DMS 273 (cell line): ENCODE data around the gene DPEP2.
"Not testable (repeated sequence)": the region's sequence is repeated elsewhere in the genome, so short reads cannot be mapped to it uniquely, and the experiment has no call there.

Experiments used
- DNase-seq: peaks from one replicate; lab custom pipeline; 2025; ENCODE audit not compliant: unreplicated experiment; lab: John Stamatoyannopoulos, UW

The DPEP2 gene

DNA sequence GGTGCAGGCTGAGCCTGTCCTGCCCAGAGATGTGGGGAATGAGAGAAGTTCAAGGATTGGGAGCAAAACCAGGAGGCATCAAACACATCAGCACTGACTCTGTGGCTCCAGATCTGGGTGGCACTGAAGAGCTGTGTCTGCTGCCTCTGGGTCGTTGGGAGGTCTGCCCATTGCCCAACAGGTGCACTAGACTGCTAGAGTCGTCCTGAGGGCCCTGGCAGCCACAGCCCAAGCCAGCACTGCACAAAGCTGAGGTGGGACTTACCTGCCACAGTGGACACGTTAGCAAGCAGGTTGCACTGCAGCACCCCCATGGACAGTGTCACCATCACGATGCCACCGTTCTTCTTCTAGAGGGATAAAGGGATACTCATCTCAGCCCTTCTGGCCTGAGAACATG, 22.3 kb downstream of the DPEP2 start:
- DNase-seq: no peak

DNA sequence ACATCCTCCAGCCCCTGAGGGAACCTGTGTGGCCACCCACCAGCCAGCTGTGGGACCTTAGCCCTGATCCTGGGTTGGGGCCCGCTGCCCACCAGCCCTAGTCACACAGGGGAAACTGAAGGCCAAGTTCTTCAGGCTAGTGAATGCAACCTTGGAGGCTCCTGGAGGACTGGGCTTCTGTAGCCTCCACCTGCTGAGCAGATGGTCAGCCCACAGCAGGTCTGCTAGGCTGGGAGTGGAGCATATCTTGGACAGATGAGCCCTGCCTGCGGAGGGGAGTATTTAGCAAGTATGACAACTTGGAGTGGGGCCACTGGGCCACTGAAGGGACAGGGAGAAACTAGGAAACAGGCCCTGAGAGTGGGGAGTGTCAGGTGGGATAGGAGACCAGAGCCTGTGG, 23.1 kb downstream of the DPEP2 start:
- peak; percentile 46 for DNase-seq

DNA sequence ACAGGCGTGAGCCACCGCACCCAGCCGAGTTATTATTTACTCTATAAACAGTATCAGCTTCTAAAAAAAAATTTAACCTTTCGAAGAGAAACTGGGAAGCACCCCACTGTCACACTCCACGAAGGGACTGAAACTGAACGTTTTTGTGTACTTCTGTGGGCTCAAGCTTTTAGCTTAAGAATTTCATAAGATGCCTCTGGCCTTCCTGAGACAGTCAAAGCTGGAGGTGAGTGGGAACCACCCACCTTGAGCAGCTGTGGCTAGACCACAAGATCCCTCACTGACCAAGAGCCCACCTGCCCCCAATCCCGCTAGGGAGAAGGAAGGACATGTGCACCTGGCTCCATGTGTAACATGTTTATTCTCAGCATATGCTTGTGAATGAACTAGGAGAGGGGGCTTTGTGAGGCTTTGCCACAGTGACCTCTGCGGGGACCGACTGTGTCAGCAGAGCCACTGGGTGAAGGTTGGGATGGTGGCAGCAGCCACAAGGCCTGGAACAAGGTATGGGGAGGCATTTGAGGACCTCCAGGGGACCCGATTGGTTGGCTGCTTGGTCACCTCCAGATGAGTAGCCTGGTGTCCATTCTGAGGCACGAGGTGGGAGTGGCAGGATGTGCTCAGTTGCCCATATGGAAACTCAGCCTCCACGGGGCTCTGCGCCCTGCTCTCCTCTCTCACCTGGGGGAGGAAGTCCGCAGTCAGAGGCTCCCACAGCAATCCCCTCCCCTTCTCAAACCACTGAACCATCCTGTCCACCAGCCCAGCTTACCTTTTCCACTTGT, 23.8 kb downstream of the DPEP2 start:
- DNase-seq: no peak

DNA sequence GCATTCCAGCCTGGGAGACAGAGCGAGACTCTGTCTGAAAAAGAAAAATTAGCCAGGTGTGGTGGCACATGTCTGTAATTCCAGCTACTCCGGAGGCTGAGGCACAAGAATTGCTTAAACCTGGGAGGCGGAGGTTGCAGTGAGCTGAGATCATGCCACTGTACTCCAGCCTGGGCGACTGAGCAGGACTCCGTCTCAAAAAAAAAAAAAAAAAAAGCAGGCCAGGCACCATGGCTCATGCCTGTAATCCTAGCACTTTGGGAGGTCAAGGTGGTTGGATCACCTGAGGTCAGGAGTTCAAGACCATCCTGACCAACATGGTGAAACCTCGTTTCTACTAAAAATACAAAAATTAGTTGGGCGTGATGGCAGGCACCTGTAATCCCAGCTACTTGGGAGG, 27.0 kb downstream of the DPEP2 start:
- not testable (repeated sequence) for DNase-seq

GRCh38 chr16:67971111-67971510, 28.2 kb downstream of the DPEP2 start:
- DNase-seq: no peak

DNA sequence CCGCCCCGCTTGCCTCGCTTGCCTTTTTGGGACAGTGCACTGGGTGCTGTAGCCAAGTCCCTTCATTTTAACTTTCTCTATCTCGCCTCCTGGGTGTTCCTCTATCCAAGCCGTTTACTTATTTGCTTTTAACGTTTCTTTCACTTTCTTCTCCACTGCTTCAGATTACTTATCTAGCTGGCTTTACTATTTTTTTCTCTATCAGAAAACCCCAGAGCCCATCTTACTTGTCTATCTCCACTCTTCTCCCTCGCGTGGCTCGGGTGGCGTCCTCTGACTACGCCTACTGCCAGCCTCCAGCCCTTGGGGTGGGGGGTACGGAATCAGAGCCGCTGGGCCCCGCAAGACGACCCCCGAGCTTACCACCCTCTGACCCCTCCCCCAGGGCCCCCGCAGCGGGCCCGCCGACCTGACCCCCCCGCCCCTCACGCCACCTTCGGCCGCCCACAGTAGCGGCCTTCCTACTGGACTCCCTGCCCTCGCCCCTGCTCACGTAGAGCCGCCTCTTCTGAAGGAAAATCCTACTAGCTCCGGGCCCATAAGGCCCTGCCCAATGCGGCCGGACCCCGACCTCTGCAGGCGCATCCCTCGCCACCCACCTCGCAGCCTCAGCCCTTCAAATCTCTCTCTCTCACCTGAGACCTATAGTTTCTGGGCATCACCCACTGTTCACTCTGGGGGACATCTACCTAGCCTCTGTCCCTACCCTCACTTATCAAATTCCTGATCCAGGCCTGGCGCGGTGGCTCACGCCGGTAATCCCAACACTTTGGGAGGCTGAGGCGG, 29.8 kb downstream of the DPEP2 start:
- DNase-seq: no peak

- peak; percentile 81 for DNase-seq
Observed at GRCh38 chr16:67968400-67969253, 30.7 kb downstream of the DPEP2 start, which contains the start of gene SLC12A4. Gene SLC12A4 (minus strand): TSS chr16:67968637. CDS start chr16:67968553, 84 bp downstream.

DNA sequence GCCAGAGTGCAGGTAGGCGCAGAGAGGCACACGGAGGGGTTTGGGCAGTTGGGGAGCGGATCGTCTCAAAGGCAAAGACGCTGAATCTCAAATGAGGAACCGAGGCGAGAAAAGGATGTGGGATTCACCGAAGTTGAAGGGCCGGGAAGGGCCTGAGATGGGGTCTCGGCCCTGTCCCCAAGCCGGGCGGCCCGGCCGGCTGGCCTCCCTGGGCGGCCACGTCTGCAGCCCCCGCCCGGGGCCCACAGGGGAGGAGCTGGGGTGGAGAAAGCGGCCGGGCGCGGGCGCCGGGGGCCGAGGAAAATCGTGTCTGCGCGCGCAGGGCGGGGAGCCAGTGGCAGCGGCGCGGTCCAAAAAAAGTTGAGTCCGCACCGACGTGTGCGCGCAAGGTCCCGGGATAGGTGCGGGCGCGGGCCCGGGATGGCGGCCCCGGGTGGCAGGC, 31.3 kb downstream of the DPEP2 start:
- no peak for DNase-seq

GRCh38 chr16:67967183-67967957, 31.9 kb downstream of the DPEP2 start:
- DNase-seq: no peak

- DNase-seq: no peak
Observed at GRCh38 chr16:67966549-67967182, 32.6 kb downstream of the DPEP2 start.

DNA sequence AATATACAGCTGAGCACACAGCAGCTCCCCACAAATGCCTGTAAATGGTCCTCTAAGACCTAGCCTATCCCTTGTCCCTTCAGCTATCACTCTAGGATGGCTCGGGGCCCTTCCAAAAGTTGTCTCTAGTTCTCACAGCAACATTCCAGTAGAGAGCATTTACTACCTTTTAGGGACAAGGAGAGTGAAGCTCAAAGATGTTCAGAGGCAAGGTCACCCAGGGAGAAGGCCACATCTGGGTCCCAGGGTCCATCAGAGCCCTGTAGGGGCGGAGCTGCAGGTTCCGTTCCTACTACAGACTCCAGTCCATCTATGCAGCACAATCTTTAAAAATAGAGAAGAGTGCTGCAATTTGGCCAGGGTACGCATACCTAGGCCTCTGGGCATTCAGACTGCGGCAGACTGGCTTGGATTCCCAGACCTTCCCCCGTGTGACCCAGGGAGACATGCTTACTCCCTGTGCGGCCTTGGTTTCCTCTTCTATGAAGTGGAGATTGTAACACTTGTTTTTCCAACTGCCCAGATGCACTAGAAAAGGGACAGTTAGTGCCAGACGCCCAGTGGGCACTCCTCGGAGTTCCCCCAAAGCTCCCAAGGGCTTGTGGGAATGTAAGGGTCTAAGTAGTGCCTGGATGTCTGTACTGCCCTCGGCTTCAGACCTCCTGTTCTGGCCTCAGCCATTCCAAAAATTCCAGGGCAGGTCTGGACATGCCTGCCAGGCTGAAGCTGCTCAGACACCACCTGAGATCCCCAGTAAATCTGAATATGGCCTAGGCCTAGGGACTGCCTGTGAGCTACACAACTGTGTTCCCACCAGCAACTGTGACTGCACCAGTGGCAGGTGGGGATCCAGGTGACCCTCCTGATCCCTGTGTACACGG, 33.4 kb downstream of the DPEP2 start:
- peak; percentile 39 for DNase-seq

GRCh38 chr16:67964477-67965131, 34.7 kb downstream of the DPEP2 start:
- no peak for DNase-seq

DNA sequence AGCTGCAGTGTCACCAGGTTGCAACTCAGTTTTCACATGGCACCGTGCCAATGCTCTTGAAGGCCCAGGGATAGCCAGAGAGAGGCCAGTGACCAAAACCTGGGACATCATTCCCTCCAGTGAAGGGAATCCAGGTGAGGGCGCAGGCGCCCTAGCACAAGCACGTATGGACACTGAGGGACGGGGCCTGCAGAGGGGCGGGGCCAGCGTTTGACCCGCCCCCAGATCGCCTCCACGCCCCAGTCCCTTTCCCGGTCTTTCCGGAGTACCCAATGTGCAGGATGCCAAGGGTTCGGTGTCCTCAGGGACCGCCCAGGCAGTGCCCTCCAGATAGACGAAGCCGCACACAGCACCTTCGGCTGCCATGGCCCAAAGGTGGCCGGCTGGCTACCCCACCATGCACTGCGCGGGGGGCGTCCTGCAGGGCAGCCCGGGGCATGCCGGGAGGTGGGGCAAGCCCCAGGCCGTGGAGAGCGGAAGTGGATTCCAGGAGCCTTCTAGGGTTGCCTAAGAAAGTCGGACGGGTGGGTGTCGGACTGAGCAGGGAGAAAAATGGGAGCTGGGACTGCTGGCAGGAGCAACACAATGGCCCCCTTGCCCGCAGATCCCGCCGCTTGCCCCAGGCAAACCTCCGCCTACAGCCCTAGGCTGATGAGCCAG, 35.5 kb downstream of the DPEP2 start:
- peak; percentile 31 for DNase-seq

DNA sequence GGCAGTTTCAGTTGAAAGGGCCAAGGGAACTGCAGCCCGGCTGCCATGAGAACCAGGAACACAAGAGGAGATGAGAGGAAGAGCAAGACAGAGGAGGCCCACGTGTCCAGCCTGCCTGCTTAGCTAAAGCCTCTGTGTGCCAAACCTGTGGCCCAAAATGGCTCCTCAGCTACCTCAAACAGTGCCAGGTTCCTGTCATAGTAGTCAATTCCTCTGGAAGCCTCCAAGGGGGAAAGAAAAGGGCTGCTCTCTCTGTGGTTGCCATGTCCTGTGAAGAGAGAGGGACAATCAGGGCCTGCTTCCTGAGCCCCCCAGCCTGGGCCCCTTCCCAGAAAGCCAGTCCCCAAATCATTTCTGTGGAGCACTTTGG, 36.0 kb downstream of the DPEP2 start:
- DNase-seq: no peak

GRCh38 chr16:67962135-67962534, 37.1 kb downstream of the DPEP2 start:
- no peak for DNase-seq

DNA sequence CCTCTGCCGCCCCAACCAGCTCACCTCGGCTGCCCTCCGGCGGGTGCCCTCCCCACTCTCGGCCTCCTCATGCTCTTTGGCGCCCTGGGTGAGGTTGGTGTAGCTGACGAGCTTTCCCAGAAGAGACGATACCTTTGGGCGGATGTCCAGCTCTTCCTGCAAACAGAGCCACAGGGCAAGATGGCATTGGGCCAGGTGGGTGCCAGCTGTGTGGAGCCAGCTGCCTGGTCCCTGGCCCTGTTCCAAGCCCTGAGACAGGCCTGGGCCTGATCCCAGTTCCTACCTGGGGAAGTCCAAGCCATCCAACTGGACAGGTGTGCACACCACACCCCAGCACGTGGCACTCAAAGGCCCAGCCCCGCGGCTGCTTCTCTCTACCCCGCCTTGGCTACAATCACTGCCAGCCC, 37.7 kb downstream of the DPEP2 start:
- DNase-seq: peak; percentile 86

DNA sequence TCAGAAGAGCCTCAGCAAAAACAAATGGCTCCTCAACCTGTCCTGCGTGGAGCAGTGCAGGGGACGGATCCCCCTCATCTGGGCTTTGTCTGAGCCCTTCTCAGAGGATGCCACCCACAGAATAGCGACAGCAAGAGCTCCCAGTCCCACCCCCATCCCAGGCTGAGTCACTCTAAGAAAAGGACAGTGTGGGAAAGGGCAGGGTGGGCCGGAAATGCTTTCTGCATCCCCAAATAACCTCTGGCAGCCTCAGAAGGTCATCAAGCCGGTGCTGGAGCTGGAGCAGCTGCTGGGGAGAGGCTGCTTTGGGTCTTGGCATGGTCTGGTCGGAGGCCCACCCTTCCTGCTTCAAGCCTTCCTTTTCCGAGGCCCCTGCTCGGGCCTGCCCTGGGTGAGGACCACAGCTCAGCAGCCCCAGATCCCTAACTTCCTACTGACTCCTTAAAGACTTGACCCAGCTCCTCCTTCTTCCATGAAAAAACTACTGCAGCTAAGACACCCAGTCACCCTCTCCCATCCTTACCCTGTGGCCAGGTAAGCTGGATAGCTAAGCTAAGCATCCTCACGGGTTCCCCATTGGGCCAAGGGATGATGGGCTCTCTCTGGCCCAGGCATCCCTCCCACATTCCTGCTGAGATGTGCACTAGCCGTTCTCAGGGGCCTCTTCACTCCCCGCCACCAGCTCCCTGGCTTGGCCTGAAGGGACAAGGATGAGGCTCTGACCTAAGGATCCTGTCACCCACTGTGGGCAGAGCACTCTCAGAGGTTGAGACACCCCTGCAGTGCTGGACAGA, 39.6 kb downstream of the DPEP2 start:
- no peak for DNase-seq
